Measurements from ENCODE around the gene PRPF6.
A peak's percentile ranks its signal among the peaks of the same experiment; 100 is the strongest.

The PRPF6 gene

GRCh38 chr20:64022671-64023360, 41.9 kb downstream of the PRPF6 start:
- DNase-seq (ENCODE audit: low spot score) (peak; percentile 76), ATAC-seq (ENCODE audit: low read depth) (no peak)
- no peaks in the 10 kb centered on the region for H3K4me1 ChIP-seq (ENCODE audit: insufficient read depth, poor library complexity, severe bottlenecking)
- H3K27me3 ChIP-seq (ENCODE audit: insufficient read depth, poor library complexity, severe bottlenecking), result no peaks in the 10 kb centered on the region
- peaks cover 95% of the 10 kb centered on the region for H3K36me3 ChIP-seq (ENCODE audit: low read depth)
- no peak overlapping the region for H3K27ac ChIP-seq (ENCODE audit: poor library complexity, severe bottlenecking)
- no peak for TF ChIP-seq CTCF (IDR thresholded peaks at IDR 0.05; ENCODE audit: poor library complexity, severe bottlenecking)
- H3K4me3 ChIP-seq (ENCODE audit: severe bottlenecking), result no peak overlapping the region
- H3K9me3 ChIP-seq (ENCODE audit: severe bottlenecking), result no peaks in the 10 kb centered on the region

- no peak for ATAC-seq (ENCODE audit: low read depth)
- no peaks in the 10 kb centered on the region for H3K4me1 ChIP-seq (ENCODE audit: insufficient read depth, poor library complexity, severe bottlenecking)
- no peaks in the 10 kb centered on the region for H3K9me3 ChIP-seq (ENCODE audit: severe bottlenecking)
- H3K36me3 ChIP-seq (ENCODE audit: low read depth), result peaks cover 95% of the 10 kb centered on the region
- no peaks in the 10 kb centered on the region for H3K27me3 ChIP-seq (ENCODE audit: insufficient read depth, poor library complexity, severe bottlenecking)
- TF ChIP-seq CTCF (IDR thresholded peaks at IDR 0.05; ENCODE audit: poor library complexity, severe bottlenecking), result no peak
- DNase-seq (ENCODE audit: low spot score), result no peak
- no peak overlapping the region for H3K4me3 ChIP-seq (ENCODE audit: severe bottlenecking)
- H3K27ac ChIP-seq (ENCODE audit: poor library complexity, severe bottlenecking), result no peak overlapping the region
Measured at GRCh38 chr20:64023361-64024140, 42.6 kb downstream of the PRPF6 start.

- Histone ChIP-seq H3K27ac (ENCODE audit: poor library complexity, severe bottlenecking) (no peak overlapping the region), H3K27me3 (ENCODE audit: insufficient read depth, poor library complexity, severe bottlenecking) (no peaks in the 10 kb centered on the region), H3K4me3 (ENCODE audit: severe bottlenecking) (no peak overlapping the region), H3K36me3 (ENCODE audit: low read depth) (peaks cover 95% of the 10 kb centered on the region), H3K9me3 (ENCODE audit: severe bottlenecking) (no peaks in the 10 kb centered on the region), H3K4me1 (ENCODE audit: insufficient read depth, poor library complexity, severe bottlenecking) (no peaks in the 10 kb centered on the region)
- DNase-seq (ENCODE audit: low spot score) (no peak), ATAC-seq (ENCODE audit: low read depth) (no peak)
- TF ChIP-seq CTCF (IDR thresholded peaks at IDR 0.05; ENCODE audit: poor library complexity, severe bottlenecking), result no peak
Measured at GRCh38 chr20:64024141-64024990, 43.4 kb downstream of the PRPF6 start.

GRCh38 chr20:64025101-64025825, 44.3 kb downstream of the PRPF6 start:
- Histone ChIP-seq H3K27ac (ENCODE audit: poor library complexity, severe bottlenecking) (no peak overlapping the region), H3K9me3 (ENCODE audit: severe bottlenecking) (no peaks in the 10 kb centered on the region), H3K4me3 (ENCODE audit: severe bottlenecking) (no peak overlapping the region), H3K27me3 (ENCODE audit: insufficient read depth, poor library complexity, severe bottlenecking) (no peaks in the 10 kb centered on the region), H3K36me3 (ENCODE audit: low read depth) (peaks cover 92% of the 10 kb centered on the region), H3K4me1 (ENCODE audit: insufficient read depth, poor library complexity, severe bottlenecking) (no peaks in the 10 kb centered on the region)
- no peak for ATAC-seq (ENCODE audit: low read depth)
- TF ChIP-seq CTCF (IDR thresholded peaks at IDR 0.05; ENCODE audit: poor library complexity, severe bottlenecking), result no peak
- DNase-seq (ENCODE audit: low spot score), result peak; percentile 83
